Measurements from ENCODE around the gene YARS1. TPM values are rescaled to one million over a fixed set of nuclear protein-coding genes. Genes with fewer than 3 reads are reported as not detected.

YARS1 gene
- total and polyA plus RNA-seq, 2 of the 13 experiments (the other 11 are each of a cell fraction or from before 2014, with no cell fraction given), result 50.1 to 113 TPM

DNA sequence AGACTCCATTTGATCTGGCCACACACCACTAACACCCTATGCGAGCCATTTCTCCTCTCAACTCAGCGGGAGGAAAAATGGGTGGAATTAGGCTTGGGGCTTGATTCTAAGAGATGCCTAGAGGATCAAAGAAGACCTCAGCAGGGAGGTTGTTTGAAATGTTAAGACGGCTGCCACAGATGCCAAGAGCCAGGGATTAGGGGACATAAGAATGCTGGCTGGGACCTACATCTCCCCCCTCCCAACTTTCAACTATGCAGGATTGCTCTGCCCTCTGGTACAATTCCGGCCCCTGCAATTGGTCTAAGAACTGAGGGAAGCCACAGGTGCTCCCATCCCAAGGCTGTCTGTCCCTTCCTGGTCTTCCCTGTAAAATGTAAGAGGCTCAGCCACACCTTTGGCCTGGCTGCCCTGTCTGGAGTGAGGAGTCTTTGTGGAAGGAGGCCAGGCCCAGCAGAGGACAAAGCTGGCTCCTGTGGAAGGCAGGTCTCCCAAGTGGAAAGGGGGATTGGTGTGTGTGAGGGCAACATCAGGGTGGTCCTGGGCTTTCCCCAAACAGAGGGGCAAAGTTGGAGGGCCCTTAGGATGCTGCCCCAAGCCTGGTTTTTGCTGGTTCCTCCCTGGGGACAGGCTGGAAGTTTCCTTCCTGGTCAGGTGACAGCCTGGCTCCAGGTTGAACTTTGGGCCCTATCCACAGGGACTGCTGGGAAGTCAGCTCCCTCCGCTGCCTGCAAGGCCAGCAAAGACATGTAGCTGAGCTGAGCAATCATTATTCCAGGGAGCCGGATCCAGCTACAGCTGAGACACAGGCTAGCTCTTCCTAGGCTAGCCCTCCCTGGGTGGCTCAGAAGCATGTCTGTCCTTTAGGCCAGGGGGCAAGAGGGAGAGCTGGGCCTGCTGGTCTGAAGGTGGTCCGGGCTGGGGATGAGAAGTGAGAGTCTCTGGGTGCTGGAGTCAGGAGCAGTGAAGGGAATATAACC is 80.1 kb downstream of the YARS1 start (continued):
- peak; percentile 83; the same call in 1 of the 2 replicates for TF ChIP-seq ZNF441 (CRISPR knock-in tag; IDR thresholded peaks at IDR 0.05; ENCODE audit: borderline replicate concordance)
- TF ChIP-seq BRD4 (CRISPR knock-in tag; IDR thresholded peaks at IDR 0.05), result 0 out of 2 replicates have a peak, but pooled peaks have one; percentile 87
- TF ChIP-seq PPARG (CRISPR knock-in tag; conservative IDR thresholded peaks at IDR 0.05), result peak; percentile 46; the same call in 1 of the 2 replicates
- TF ChIP-seq, protein P1, sequence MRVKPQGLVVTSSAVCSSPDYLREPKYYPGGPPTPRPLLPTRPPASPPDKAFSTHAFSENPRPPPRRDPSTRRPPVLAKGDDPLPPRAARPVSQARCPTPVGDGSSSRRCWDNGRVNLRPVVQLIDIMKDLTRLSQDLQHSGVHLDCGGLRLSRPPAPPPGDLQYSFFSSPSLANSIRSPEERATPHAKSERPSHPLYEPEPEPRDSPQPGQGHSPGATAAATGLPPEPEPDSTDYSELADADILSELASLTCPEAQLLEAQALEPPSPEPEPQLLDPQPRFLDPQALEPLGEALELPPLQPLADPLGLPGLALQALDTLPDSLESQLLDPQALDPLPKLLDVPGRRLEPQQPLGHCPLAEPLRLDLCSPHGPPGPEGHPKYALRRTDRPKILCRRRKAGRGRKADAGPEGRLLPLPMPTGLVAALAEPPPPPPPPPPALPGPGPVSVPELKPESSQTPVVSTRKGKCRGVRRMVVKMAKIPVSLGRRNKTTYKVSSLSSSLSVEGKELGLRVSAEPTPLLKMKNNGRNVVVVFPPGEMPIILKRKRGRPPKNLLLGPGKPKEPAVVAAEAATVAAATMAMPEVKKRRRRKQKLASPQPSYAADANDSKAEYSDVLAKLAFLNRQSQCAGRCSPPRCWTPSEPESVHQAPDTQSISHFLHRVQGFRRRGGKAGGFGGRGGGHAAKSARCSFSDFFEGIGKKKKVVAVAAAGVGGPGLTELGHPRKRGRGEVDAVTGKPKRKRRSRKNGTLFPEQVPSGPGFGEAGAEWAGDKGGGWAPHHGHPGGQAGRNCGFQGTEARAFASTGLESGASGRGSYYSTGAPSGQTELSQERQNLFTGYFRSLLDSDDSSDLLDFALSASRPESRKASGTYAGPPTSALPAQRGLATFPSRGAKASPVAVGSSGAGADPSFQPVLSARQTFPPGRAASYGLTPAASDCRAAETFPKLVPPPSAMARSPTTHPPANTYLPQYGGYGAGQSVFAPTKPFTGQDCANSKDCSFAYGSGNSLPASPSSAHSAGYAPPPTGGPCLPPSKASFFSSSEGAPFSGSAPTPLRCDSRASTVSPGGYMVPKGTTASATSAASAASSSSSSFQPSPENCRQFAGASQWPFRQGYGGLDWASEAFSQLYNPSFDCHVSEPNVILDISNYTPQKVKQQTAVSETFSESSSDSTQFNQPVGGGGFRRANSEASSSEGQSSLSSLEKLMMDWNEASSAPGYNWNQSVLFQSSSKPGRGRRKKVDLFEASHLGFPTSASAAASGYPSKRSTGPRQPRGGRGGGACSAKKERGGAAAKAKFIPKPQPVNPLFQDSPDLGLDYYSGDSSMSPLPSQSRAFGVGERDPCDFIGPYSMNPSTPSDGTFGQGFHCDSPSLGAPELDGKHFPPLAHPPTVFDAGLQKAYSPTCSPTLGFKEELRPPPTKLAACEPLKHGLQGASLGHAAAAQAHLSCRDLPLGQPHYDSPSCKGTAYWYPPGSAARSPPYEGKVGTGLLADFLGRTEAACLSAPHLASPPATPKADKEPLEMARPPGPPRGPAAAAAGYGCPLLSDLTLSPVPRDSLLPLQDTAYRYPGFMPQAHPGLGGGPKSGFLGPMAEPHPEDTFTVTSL (CRISPR knock-in tag; IDR thresholded peaks at IDR 0.05; ENCODE audit: borderline replicate concordance), result no peak
- TF ChIP-seq SNRNP70 (IDR thresholded peaks at IDR 0.05; ENCODE audit: low read depth, low read length), result no peak
- no peak for TF ChIP-seq PRPF4 (IDR thresholded peaks at IDR 0.05; ENCODE audit: low read depth, low read length, poor library complexity, severe bottlenecking)
- TF ChIP-seq HNF1A (IDR thresholded peaks at IDR 0.05; ENCODE audit: low read depth), result no peak
- TF ChIP-seq HNF1A (CRISPR knock-in tag; IDR thresholded peaks at IDR 0.05; ENCODE audit: borderline replicate concordance), result peak; percentile 68; the same call in 1 of the 2 replicates
- TF ChIP-seq ZKSCAN8 (CRISPR knock-in tag; IDR thresholded peaks at IDR 0.05; ENCODE audit: borderline replicate concordance), result peak; percentile 52; the same call in 1 of the 2 replicates
- peak; percentile 90 for TF ChIP-seq ZNF891 (CRISPR knock-in tag; IDR thresholded peaks at IDR 0.05)
- TF ChIP-seq, protein P2, sequence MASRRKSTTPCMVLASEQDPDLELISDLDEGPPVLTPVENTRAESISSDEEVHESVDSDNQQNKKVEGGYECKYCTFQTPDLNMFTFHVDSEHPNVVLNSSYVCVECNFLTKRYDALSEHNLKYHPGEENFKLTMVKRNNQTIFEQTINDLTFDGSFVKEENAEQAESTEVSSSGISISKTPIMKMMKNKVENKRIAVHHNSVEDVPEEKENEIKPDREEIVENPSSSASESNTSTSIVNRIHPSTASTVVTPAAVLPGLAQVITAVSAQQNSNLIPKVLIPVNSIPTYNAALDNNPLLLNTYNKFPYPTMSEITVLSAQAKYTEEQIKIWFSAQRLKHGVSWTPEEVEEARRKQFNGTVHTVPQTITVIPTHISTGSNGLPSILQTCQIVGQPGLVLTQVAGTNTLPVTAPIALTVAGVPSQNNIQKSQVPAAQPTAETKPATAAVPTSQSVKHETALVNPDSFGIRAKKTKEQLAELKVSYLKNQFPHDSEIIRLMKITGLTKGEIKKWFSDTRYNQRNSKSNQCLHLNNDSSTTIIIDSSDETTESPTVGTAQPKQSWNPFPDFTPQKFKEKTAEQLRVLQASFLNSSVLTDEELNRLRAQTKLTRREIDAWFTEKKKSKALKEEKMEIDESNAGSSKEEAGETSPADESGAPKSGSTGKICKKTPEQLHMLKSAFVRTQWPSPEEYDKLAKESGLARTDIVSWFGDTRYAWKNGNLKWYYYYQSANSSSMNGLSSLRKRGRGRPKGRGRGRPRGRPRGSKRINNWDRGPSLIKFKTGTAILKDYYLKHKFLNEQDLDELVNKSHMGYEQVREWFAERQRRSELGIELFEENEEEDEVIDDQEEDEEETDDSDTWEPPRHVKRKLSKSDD (CRISPR knock-in tag; IDR thresholded peaks at IDR 0.05; ENCODE audit: low read depth), result 0 out of 2 replicates have a peak, but pooled peaks have one; percentile 24
- TF ChIP-seq CBFB (CRISPR knock-in tag; IDR thresholded peaks at IDR 0.05), result 0 out of 2 replicates have a peak, but pooled peaks have one; percentile 50
- TF ChIP-seq HOXA9 (CRISPR knock-in tag; IDR thresholded peaks at IDR 0.05; ENCODE audit: borderline replicate concordance), result no peak
- TF ChIP-seq STAG1 (CRISPR knock-in tag; IDR thresholded peaks at IDR 0.05), result peak; percentile 17; the same call in 1 of the 2 replicates
- peak; percentile 52; the same call in 1 of the 2 replicates for TF ChIP-seq SOX5 (CRISPR knock-in tag; IDR thresholded peaks at IDR 0.05; ENCODE audit: borderline replicate concordance)

Measured in HepG2 (cell line).